ENCODE data around the gene NCKAP1.

GRCh38 chr2:183031911-183032794 is 6.1 kb downstream of the NCKAP1 start:
- no peak for TF ChIP-seq EZH2phosphoT487 (IDR thresholded peaks at IDR 0.05; ENCODE audit: low read length)
- TF ChIP-seq, protein P1, sequence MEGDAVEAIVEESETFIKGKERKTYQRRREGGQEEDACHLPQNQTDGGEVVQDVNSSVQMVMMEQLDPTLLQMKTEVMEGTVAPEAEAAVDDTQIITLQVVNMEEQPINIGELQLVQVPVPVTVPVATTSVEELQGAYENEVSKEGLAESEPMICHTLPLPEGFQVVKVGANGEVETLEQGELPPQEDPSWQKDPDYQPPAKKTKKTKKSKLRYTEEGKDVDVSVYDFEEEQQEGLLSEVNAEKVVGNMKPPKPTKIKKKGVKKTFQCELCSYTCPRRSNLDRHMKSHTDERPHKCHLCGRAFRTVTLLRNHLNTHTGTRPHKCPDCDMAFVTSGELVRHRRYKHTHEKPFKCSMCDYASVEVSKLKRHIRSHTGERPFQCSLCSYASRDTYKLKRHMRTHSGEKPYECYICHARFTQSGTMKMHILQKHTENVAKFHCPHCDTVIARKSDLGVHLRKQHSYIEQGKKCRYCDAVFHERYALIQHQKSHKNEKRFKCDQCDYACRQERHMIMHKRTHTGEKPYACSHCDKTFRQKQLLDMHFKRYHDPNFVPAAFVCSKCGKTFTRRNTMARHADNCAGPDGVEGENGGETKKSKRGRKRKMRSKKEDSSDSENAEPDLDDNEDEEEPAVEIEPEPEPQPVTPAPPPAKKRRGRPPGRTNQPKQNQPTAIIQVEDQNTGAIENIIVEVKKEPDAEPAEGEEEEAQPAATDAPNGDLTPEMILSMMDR (IDR thresholded peaks at IDR 0.05; ENCODE audit: low read length), result no peak

All from MM.1S (cell line).